ENCODE measurements around the gene FOXP2. TPM values are rescaled to one million over a fixed set of nuclear protein-coding genes. Genes with fewer than 3 reads are reported as not detected.
"Not testable (repeated sequence)": the region's sequence is repeated elsewhere in the genome, so short reads cannot be mapped to it uniquely, and the experiment has no call there.

FOXP2 gene
- total RNA-seq, 4 donors from 2014 or later: 12.2 to 40.9 (median 19.5) TPM

GRCh38 chr7:114484226-114484625 lies 69.6 kb downstream of the FOXP2 start:
- TF ChIP-seq POLR2AphosphoS5 (IDR thresholded peaks at IDR 0.05) (no peak), CTCF (IDR thresholded peaks at IDR 0.05) (no peak), POLR2A (IDR thresholded peaks at IDR 0.05) (no peak), EP300 (IDR thresholded peaks at IDR 0.05) (no peak)
- no peak overlapping the region for H3K27ac ChIP-seq
- H3K4me1 ChIP-seq: no peaks in the 10 kb centered on the region
- no peaks in the 10 kb centered on the region for H3K27me3 ChIP-seq
- 91% methylated on average over 2 of the region's 2 CpGs for WGBS
- H3K36me3 ChIP-seq: no peaks in the 10 kb centered on the region
- no peak overlapping the region for H3K4me3 ChIP-seq
- no peaks in the 10 kb centered on the region for H3K9me3 ChIP-seq
- DNase-seq (ENCODE audit: low spot score in 2 of 2): no peak

DNA sequence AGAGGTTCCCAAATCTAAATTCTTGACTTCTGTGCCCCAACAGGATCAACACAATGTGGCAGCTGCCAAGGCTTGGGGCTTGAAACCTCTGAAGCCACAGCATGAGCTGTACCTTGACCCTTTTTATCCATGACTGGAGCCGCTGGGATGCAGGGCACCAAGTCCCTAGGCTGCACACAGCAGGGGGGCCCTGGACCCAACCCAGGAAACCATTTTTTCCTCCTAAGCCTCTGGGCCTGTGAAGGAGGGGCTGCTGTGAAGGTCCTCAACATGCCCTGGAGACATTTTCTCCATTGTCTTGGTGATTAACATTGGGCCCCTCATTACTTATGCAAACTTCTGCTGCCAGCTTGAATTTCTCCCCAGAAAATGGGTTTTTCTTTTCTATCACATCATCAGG lies 72.6 kb downstream of the FOXP2 start:
- WGBS: 83% methylated on average over 1 of the region's 1 CpG
- no peaks in the 10 kb centered on the region for H3K36me3 ChIP-seq
- TF ChIP-seq EP300 (IDR thresholded peaks at IDR 0.05): no peak
- TF ChIP-seq POLR2A (IDR thresholded peaks at IDR 0.05): no peak
- no peak for TF ChIP-seq POLR2AphosphoS5 (IDR thresholded peaks at IDR 0.05)
- TF ChIP-seq CTCF (IDR thresholded peaks at IDR 0.05): no peak
- DNase-seq (ENCODE audit: low spot score in 2 of 2): no peak
- no peaks in the 10 kb centered on the region for H3K9me3 ChIP-seq
- no peak overlapping the region for H3K27ac ChIP-seq
- H3K27me3 ChIP-seq: no peaks in the 10 kb centered on the region
- H3K4me1 ChIP-seq: no peaks in the 10 kb centered on the region
- no peak overlapping the region for H3K4me3 ChIP-seq

- no peak for DNase-seq (ENCODE audit: low spot score in 2 of 2)
- Histone ChIP-seq H3K27ac (no peak overlapping the region), H3K4me1 (no peaks in the 10 kb centered on the region), H3K36me3 (no peaks in the 10 kb centered on the region), H3K27me3 (no peaks in the 10 kb centered on the region), H3K9me3 (no peaks in the 10 kb centered on the region), H3K4me3 (no peak overlapping the region)
- TF ChIP-seq POLR2AphosphoS5 (IDR thresholded peaks at IDR 0.05): no peak
- no peak for TF ChIP-seq POLR2A (IDR thresholded peaks at IDR 0.05)
- no peak for TF ChIP-seq CTCF (IDR thresholded peaks at IDR 0.05)
- no peak for TF ChIP-seq EP300 (IDR thresholded peaks at IDR 0.05)
- WGBS: 74% methylated on average over 2 of the region's 2 CpGs
These were observed 74.1 kb downstream of the FOXP2 start for GRCh38 chr7:114488696-114489095.

- H3K27me3 ChIP-seq; H3K9me3 ChIP-seq; H3K4me3 ChIP-seq; DNase-seq (ENCODE audit: low spot score in 2 of 2); H3K36me3 ChIP-seq; H3K27ac ChIP-seq; H3K4me1 ChIP-seq: not testable (repeated sequence)
- 93% methylated on average over 1 of the region's 1 CpG for WGBS
These were observed 82.9 kb downstream of the FOXP2 start for GRCh38 chr7:114497491-114497890.

- Histone ChIP-seq H3K27ac (no peak overlapping the region), H3K9me3 (no peaks in the 10 kb centered on the region), H3K36me3 (no peaks in the 10 kb centered on the region), H3K4me1 (peaks cover 6% of the 10 kb centered on the region), H3K4me3 (no peak overlapping the region), H3K27me3 (no peaks in the 10 kb centered on the region)
- TF ChIP-seq POLR2AphosphoS5 (IDR thresholded peaks at IDR 0.05) (no peak), POLR2A (IDR thresholded peaks at IDR 0.05) (no peak), CTCF (IDR thresholded peaks at IDR 0.05) (no peak), EP300 (IDR thresholded peaks at IDR 0.05) (no peak)
- no peak for DNase-seq (ENCODE audit: low spot score in 2 of 2)
- WGBS: 50% methylated on average over 5 of the region's 5 CpGs
These were observed 88.0 kb downstream of the FOXP2 start for GRCh38 chr7:114502454-114503254.

All from suprapubic skin (tissue), 4 donors.